ENCODE data around the gene ASXL3.

Gene ASXL3

GRCh38 chr18:33660696-33661310 is 82.8 kb downstream of the ASXL3 start:
- DNase-seq (ENCODE audit: low read depth in 3 of 3): no peak

DNA sequence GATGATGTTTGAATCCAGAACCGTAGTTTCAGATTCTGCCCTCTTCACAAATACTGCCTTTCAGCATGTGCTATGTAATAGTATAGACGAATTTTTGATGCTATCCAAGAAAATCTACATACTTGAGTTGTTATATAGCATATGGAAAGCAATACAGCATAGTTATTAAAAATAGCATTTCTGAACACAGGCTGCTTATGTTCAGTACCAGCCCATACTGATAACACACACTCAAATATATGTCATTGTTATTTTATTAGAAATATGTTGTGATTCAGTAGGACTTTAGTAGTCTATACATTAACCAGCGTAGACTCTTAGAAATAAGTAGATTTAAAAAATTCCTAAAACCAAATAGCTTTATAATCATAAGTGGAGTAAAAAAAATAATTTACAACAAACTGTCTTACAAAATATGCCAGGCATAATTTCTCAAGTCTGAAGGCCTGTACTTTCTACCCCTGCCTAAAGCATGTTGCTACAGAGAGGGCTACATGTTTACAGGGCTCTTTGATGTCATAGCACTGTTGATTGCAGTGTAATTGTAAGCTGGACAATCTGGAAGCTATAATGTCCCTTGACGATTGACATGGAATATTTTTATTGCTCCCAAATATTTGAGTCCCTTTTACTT is 86.3 kb downstream of the ASXL3 start:
- no peak for DNase-seq (ENCODE audit: low read depth in 3 of 3)

DNA sequence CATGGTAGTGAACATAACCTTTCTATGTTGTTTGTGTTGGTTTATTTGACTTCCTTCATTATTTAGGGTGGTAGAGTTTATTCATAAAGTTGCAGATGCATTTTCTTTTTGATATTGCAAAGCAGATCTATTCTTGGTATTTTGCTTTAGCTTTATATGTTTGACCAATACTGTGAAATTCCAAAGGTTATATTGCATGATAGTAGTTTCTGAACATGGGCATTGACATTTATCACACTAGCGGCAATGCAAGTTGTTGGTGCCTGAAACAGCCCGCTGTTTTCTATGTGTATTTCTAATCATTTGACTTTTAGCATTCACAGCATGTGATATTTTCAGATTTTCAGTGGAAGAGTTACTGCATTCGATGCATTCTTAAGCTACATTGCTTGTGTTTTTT is 87.2 kb downstream of the ASXL3 start:
- DNase-seq (ENCODE audit: low read depth in 3 of 3): no peak

DNA sequence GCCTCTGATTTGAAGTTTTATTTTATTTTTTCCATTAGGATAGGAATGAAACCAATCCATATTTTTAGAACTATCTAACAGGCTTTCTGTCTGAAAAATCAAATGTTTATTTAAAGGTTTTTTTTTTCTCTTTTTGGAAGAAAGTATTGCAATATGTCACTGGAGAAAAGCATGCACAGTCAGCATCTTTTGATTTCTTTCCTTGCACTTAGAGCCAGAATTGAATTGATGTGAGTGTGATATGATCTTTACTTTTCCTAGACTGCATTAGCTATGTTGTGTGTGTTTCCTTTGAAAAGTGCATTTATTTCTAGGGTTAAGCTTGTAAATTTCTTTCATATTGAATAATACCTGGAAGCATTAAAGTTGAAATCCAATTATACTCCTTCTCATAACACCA is 87.6 kb downstream of the ASXL3 start:
- no peak for DNase-seq (ENCODE audit: low read depth in 3 of 3)

DNA sequence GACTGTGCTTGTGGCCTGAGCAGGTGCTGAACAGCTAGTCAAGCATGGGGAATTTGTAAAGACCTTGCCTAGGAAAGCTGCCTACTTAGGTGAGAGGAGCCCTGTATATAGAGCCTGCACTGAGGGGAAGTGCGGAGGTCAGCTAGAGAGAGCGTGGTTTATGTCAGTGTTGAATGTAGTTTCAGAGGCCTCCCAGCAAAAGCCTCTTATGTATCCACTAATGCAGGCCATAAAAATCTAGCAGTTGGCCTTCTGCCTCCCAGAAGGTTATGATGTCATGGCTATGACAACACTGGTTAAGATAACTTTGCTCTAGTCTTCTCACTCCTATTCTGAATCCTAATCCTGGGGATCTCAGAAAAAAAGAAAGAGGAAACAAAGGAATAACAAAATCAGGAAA is 88.9 kb downstream of the ASXL3 start:
- no peak for DNase-seq (ENCODE audit: low read depth in 3 of 3)

DNA sequence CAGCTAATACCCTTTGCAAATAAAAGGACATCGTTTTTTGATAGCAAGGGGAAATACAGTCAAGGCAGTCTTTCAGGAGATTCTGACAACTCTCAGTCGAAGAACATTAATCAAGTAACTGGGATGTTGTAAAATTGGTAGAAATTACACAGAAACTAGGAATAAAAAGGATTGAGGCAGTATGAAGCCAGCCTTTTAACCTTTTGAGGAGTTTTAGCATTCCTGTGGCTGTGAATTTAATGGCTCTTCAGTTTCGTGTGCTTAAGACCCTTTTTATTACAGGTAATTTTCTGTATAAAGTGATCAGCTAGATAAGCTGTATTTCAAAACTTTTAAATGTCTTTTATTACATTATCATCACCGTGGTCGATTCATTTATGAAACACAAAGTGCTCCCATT is 91.6 kb downstream of the ASXL3 start:
- DNase-seq (ENCODE audit: low read depth in 3 of 3): no peak

DNA sequence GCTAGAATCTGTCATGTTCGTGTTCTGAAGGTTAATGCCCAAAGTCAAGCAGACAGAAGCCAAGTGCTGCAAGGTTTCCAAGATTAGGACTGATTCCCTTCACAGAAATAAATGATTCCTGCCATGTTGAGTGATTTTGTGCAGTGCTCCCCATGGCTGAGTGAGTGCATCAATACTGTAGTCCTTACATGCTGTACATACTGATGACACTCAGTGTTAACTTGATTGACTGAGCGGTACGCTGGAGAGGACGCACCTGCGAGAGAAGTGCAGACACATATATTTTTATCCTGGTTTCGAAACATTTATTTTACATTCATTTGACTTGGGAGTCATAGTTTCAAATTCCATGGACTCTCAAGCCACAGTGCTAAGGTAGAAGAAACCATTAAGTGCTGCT is 92.0 kb downstream of the ASXL3 start:
- no peak for DNase-seq (ENCODE audit: low read depth in 3 of 3)

DNA sequence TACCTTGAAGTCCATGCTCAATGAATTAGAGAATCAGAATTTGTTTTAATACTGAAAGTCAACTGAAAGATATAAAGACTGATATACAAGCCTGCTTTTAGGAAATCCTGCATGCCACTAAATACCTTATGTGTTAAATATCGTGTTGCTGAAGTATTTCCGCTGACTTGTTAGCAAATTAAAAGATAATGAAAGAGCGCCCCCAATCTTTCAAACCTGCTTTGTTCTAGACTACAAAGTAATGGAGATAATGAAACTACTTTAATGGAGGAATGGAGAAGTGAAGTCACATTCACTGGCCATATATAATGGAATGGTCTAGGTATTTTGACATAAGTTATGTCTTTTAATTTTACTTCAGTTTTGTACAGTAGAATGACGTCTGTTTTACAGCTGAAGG is 95.7 kb downstream of the ASXL3 start:
- DNase-seq (ENCODE audit: low read depth in 3 of 3): no peak

DNA sequence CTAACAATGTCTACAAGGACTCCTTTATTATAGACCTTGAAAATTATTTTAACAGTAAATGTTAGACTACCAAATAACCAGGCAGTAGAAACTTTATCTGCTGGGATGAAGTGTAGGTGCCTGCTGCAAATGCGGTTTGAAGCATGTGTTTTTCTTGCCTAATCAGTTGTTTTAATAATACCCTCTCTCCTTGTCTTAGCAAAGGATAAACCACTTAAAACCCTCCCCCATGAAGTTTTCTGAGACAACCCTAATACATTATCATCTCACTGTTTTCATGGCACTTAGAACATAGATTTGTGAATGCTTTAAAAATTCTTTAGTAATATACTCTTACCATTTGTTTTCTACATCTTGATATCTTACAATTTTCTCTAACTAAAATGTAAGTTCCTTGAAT is 98.6 kb downstream of the ASXL3 start:
- DNase-seq (ENCODE audit: low read depth in 3 of 3): no peak

DNA sequence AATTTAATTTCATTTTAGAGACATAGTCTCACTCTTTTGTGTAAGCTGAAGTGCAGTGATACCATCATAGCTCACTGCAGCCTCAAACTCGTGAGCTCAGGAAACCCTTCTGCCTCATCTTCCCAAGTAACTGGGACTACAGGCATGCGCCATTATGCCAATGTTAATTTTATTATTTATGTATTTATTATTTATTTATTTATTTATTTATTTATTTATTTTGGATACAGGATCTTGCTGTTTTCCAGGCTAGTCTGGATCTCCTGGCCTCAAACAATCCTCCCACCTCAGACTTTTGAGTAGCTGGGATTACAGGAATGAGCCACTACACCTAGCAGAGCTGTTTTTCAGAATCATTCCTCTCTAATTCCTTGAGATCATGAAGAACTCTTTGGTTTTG is 99.9 kb downstream of the ASXL3 start:
- no peak for DNase-seq (ENCODE audit: low read depth in 3 of 3)

- DNase-seq (ENCODE audit: low read depth in 3 of 3): no peak
Observed at GRCh38 chr18:33682436-33682835, 104.4 kb downstream of the ASXL3 start.

- no peak for DNase-seq (ENCODE audit: low read depth in 3 of 3)
Observed at GRCh38 chr18:33694593-33694992, 116.6 kb downstream of the ASXL3 start.

- no peak for DNase-seq (ENCODE audit: low read depth in 3 of 3)
Observed at GRCh38 chr18:33696332-33697162, 118.5 kb downstream of the ASXL3 start.

GRCh38 chr18:33697498-33697897 is 119.5 kb downstream of the ASXL3 start:
- no peak for DNase-seq (ENCODE audit: low read depth in 3 of 3)

GRCh38 chr18:33699372-33699771 is 121.4 kb downstream of the ASXL3 start:
- DNase-seq (ENCODE audit: low read depth in 3 of 3): no peak

DNA sequence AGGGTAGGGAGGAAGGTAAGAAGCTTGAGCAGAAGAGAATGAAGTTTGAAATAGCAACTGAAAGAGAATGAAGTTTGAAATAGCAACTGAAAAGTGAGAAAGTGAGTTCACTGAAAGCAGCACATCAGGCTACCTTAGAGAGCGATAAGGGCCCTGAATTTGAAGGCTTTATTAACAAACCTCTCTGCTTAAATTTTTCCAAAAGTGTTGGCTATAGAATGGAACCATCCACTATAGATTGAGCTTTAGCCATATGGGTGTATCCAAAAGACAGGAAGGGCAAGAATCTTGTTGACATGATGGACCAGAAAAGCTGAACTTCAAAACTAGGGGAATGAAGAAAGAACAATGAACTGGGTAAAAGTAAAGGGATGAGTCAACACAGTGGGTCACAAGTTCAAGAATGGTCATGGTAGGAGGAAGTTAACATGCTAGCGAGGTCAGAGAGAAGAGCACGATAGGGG is 122.5 kb downstream of the ASXL3 start:
- no peak for DNase-seq (ENCODE audit: low read depth in 3 of 3)

- no peak for DNase-seq (ENCODE audit: low read depth in 3 of 3)
Observed at GRCh38 chr18:33702625-33703024, 124.6 kb downstream of the ASXL3 start.

- DNase-seq (ENCODE audit: low read depth in 3 of 3): no peak
Observed at GRCh38 chr18:33706391-33706790, 128.4 kb downstream of the ASXL3 start.

- no peak for DNase-seq (ENCODE audit: low read depth in 3 of 3)
Observed at GRCh38 chr18:33708876-33709275, 130.9 kb downstream of the ASXL3 start.

- DNase-seq (ENCODE audit: low read depth in 3 of 3): no peak
Observed at GRCh38 chr18:33710269-33710668, 132.2 kb downstream of the ASXL3 start.

DNA sequence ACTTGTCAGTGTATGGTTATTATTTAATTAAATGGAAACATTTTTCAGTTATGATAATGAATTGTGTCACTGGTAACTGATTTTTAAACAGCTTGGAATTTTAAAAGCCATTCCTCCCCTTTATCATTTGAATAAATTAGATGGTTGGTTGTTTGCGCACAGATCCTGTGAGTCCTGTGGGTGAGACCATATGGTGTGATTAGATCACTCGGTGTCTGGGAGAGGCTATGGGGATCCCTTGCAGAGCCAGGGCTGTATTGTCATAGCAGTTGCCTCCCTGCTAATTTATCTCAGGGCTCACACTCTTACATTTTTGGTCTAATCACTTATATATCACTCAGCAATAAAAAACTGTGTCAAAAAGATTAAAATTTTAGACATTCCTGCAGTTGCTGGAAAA is 133.5 kb downstream of the ASXL3 start:
- no peak for DNase-seq (ENCODE audit: low read depth in 3 of 3)

DNA sequence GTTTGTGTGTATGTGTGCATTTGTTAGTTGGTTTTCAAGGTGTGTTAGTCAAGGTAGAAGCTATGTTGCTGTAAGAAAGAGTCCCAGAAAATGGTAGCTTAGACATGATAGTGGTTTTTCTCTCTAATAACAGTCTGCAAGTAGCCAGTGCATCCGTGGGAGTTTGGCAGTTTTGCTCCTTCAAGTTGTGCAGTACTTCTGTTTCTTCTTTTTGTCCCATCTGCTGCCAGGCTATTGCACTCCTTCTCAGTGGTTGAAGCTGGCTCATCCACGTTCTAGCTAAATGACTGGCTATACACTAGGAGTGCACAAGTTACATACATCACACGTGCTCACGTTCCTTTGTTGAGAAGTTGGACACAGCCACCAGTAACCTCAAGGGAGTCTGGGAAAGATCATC is 134.7 kb downstream of the ASXL3 start:
- no peak for DNase-seq (ENCODE audit: low read depth in 3 of 3)

DNA sequence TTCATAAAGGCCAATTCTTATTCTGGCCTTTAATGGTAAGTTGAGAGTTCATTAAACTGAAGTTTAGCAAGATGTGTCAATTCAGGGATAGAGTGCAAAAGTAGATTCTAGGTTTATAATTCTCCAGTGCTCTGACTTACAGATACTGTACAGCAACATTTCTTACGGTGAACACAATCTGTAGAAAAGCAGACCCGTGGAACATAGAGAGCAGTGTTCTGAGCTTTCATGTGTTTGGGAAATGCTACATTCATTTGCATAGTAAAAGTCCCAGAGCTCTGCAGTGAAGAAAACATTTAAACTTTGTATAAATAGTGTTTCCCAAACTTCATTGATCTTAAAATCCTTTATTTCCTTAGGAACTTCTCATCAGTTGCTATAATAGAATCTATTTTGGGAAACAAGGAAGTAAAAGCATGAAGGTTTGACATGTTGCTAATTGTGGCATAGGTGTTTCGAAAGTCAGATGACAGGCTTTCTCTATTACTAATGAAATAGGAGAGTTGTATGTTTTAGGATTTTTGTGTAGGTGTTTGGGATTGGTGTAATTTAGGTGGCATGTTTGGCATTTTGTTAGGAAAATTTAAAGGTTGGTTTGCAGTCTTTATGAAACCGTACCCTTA is 138.2 kb downstream of the ASXL3 start:
- DNase-seq (ENCODE audit: low read depth in 3 of 3): no peak
